HEK293 (cell line): ENCODE measurements around the gene MAPKAPK5.

Experiments
- CTCF ChIA-PET: fragments of 350-600 bp; formaldehyde crosslinking; extraction: SDS; loops from one replicate; lab custom pipeline; 2021; ENCODE audit warnings: antibody characterized with exemption; lab: Yijun Ruan, JAX
- POLR2A ChIA-PET: fragments of 300-600 bp; formaldehyde crosslinking; extraction: SDS; loops from one replicate; lab custom pipeline; 2020; ENCODE audit warnings: antibody characterized with exemption, inconsistent platforms; lab: Yijun Ruan, JAX
- H3K27ac ChIP-seq: fragments of 200-500 bp; sonication (Bioruptor generic); 2 replicates; pipeline ENCODE4 v1.5.1; 2014; ENCODE audit warnings: low read depth, low read length, control low read depth, inconsistent platforms; ENCODE audit errors: extremely low read depth
- H3K36me3 ChIP-seq, 2 experiments: fragments of 200-500 bp in 1 of 2; sonication (Bioruptor generic) in 1 of 2; 1 replicate in 1 of 2; 2 replicates in 1 of 2; pipeline ENCODE4 v1.5.1; 2014 to 2017; ENCODE audit warnings: inconsistent platforms in 2 of 2, low read length in 2 of 2; ENCODE audit not compliant: control insufficient read depth in 2 of 2, insufficient read depth in 1 of 2
- H3K4me1 ChIP-seq: fragments of 200-500 bp; sonication (Bioruptor generic); 2 replicates; pipeline ENCODE4 v1.5.1; 2014; ENCODE audit warnings: mild to moderate bottlenecking, low read length, inconsistent platforms; ENCODE audit not compliant: control insufficient read depth, insufficient read depth
- H3K4me3 ChIP-seq: 2 replicates; pipeline ENCODE4 v1.5.1; 2011; ENCODE audit warnings: low read depth, mild to moderate bottlenecking, control low read depth, low read length, moderate library complexity
- H3K9me3 ChIP-seq: fragments of 200-500 bp; sonication (Bioruptor generic); 2 replicates; pipeline ENCODE4 v1.5.1; 2014; ENCODE audit warnings: low read depth, low read length, inconsistent platforms; ENCODE audit not compliant: control insufficient read depth, insufficient read depth
- EGR2 ChIP-seq: fragments of 450-650 bp; formaldehyde crosslinking; IDR thresholded peaks from 2 replicates; pipeline ENCODE4 v1.5.1; 2016; ENCODE audit warnings: low read depth, missing biosample characterization, missing genetic modification characterization
- OVOL3 ChIP-seq: fragments of 450-650 bp; formaldehyde crosslinking; IDR thresholded peaks from 2 replicates; pipeline ENCODE4 v1.5.1; 2016; ENCODE audit warnings: missing biosample characterization, missing genetic modification characterization
- ZBTB20 ChIP-seq: fragments of 450-650 bp; formaldehyde crosslinking; IDR thresholded peaks from 2 replicates; pipeline ENCODE4 v1.5.1; 2016; ENCODE audit warnings: missing biosample characterization, missing genetic modification characterization
- ZNF140 ChIP-seq: fragments of 450-650 bp; formaldehyde crosslinking; IDR thresholded peaks from 2 replicates; pipeline ENCODE4 v1.5.1; 2016; ENCODE audit warnings: missing biosample characterization, missing genetic modification characterization
- ZNF184 ChIP-seq: fragments of 450-650 bp; IDR thresholded peaks from 2 replicates; pipeline ENCODE4 v1.5.1; 2018; ENCODE audit warnings: missing biosample characterization, mild to moderate bottlenecking, missing genetic modification characterization
- ZNF211 ChIP-seq: fragments of 450-650 bp; formaldehyde crosslinking; IDR thresholded peaks from 2 replicates; pipeline ENCODE4 v1.5.1; 2016; ENCODE audit warnings: low read depth, missing biosample characterization, missing genetic modification characterization
- ZNF239 ChIP-seq: fragments of 450-650 bp; formaldehyde crosslinking; IDR thresholded peaks from 2 replicates; pipeline ENCODE4 v1.5.1; 2016; ENCODE audit warnings: missing biosample characterization, missing genetic modification characterization
- ZNF416 ChIP-seq: fragments of 450-650 bp; formaldehyde crosslinking; IDR thresholded peaks from 2 replicates; pipeline ENCODE4 v1.5.1; 2016; ENCODE audit warnings: missing biosample characterization, missing genetic modification characterization
- ZNF585B ChIP-seq: fragments of 450-650 bp; formaldehyde crosslinking; IDR thresholded peaks from 2 replicates; pipeline ENCODE4 v1.5.1; 2016; ENCODE audit warnings: missing biosample characterization, missing genetic modification characterization
- ZNF777 ChIP-seq: fragments of 450-650 bp; formaldehyde crosslinking; IDR thresholded peaks from 2 replicates; pipeline ENCODE4 v1.5.1; 2017; ENCODE audit warnings: missing biosample characterization, missing genetic modification characterization, borderline replicate concordance
- ZSCAN30 ChIP-seq: fragments of 450-650 bp; IDR thresholded peaks from 2 replicates; pipeline ENCODE4 v1.5.1; 2018; ENCODE audit warnings: missing biosample characterization, mild to moderate bottlenecking, missing genetic modification characterization, moderate library complexity
- ZXDB ChIP-seq: fragments of 450-650 bp; formaldehyde crosslinking; IDR thresholded peaks from 2 replicates; pipeline ENCODE4 v1.5.1; 2016; ENCODE audit warnings: missing biosample characterization, missing genetic modification characterization
- TF ChIP-seq, protein P1 (sequence below): fragments of 450-650 bp; formaldehyde crosslinking; IDR thresholded peaks from 2 replicates; pipeline ENCODE4 v1.5.1; 2016; ENCODE audit warnings: missing biosample characterization, missing genetic modification characterization
- TF ChIP-seq, protein P2 (sequence below): fragments of 450-650 bp; formaldehyde crosslinking; IDR thresholded peaks from 2 replicates; pipeline ENCODE4; 2016; ENCODE audit warnings: missing biosample characterization, missing genetic modification characterization
- TF ChIP-seq, protein P3 (sequence below): fragments of 450-650 bp; formaldehyde crosslinking; IDR thresholded peaks from 2 replicates; pipeline ENCODE4 v1.5.1; 2017; ENCODE audit warnings: missing biosample characterization, missing genetic modification characterization
- TF ChIP-seq, protein P4 (sequence below): fragments of 450-650 bp; formaldehyde crosslinking; IDR thresholded peaks from 2 replicates; pipeline ENCODE4 v1.5.1; 2017; ENCODE audit warnings: missing biosample characterization, missing genetic modification characterization
- TF ChIP-seq, protein P5 (sequence below): fragments of 450-650 bp; formaldehyde crosslinking; IDR thresholded peaks from 2 replicates; pipeline ENCODE4 v1.5.1; 2016; ENCODE audit warnings: missing biosample characterization, missing genetic modification characterization
- TF ChIP-seq, protein P6 (sequence below): fragments of 450-650 bp; formaldehyde crosslinking; IDR thresholded peaks from 2 replicates; pipeline ENCODE4 v1.5.1; 2016; ENCODE audit warnings: missing biosample characterization, missing genetic modification characterization
- TF ChIP-seq, protein P7 (sequence below): fragments of 450-650 bp; formaldehyde crosslinking; IDR thresholded peaks from 2 replicates; pipeline ENCODE4 v1.5.1; 2016; ENCODE audit warnings: missing biosample characterization, missing genetic modification characterization

MAPKAPK5 gene

DNA sequence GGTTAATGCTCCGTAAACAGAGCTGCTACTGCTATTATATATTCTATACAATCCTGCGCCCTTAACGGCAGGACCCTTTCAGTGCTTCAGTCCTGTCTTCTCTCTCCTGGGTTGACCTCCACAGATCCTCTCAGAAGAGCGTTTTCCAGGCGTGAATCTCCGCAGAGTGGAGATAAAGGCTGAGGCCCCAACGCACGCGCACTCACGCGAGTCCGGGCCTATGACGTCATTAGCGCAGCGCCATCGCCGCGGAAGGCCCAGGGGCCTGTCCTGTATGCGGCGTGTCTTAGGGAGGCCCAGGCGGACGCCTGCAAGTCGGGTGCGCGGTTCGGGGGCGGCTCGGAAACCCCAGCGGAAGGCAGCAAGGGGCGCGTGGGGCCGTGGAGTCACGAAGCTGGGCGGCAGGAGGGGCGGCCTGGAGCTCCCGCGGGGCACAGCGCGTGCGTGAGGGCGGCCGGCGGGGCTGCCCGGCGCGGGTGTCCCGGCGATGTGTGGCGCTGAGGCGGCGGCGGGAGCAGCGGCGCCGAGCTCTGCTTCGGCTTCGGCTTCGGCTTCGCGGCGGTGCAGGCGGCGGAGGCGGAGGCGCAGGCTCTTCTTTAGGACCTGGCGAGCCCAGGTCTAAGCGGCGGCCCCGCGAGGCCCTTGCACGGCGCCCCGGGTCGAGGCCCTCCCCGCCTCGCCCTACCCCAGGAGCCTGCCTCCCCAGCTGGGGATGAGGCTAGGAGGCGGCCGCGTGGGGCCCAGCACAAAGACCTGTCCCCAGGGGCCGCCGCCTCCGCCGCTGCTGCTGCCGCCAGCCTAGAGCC, at the start of gene MAPKAPK5 (continued):
- TF ChIP-seq, protein P1, sequence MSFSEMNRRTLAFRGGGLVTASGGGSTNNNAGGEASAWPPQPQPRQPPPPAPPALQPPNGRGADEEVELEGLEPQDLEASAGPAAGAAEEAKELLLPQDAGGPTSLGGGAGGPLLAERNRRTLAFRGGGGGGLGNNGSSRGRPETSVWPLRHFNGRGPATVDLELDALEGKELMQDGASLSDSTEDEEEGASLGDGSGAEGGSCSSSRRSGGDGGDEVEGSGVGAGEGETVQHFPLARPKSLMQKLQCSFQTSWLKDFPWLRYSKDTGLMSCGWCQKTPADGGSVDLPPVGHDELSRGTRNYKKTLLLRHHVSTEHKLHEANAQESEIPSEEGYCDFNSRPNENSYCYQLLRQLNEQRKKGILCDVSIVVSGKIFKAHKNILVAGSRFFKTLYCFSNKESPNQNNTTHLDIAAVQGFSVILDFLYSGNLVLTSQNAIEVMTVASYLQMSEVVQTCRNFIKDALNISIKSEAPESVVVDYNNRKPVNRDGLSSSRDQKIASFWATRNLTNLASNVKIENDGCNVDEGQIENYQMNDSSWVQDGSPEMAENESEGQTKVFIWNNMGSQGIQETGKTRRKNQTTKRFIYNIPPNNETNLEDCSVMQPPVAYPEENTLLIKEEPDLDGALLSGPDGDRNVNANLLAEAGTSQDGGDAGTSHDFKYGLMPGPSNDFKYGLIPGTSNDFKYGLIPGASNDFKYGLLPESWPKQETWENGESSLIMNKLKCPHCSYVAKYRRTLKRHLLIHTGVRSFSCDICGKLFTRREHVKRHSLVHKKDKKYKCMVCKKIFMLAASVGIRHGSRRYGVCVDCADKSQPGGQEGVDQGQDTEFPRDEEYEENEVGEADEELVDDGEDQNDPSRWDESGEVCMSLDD (tag by site-specific recombination): peak; percentile 36; the same call in 1 of the 2 replicates
- TF ChIP-seq ZSCAN30 (tag by site-specific recombination) (no peak; the same call in 1 of the 2 replicates), ZBTB20 (tag by site-specific recombination) (0 out of 2 replicates have a peak, but pooled peaks have one; percentile 11), ZNF140 (tag by site-specific recombination) (no peak), ZXDB (tag by site-specific recombination) (peak; percentile 94), OVOL3 (tag by site-specific recombination) (peak; percentile 25; the same call in 1 of the 2 replicates)
- TF ChIP-seq, protein P2, sequence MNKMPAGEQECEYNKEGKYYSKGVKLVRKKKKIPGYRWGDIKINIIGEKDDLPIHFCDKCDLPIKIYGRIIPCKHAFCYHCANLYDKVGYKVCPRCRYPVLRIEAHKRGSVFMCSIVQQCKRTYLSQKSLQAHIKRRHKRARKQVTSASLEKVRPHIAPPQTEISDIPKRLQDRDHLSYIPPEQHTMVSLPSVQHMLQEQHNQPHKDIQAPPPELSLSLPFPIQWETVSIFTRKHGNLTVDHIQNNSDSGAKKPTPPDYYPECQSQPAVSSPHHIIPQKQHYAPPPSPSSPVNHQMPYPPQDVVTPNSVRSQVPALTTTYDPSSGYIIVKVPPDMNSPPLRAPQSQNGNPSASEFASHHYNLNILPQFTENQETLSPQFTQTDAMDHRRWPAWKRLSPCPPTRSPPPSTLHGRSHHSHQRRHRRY (tag by site-specific recombination): no peak
- TF ChIP-seq, protein P3, sequence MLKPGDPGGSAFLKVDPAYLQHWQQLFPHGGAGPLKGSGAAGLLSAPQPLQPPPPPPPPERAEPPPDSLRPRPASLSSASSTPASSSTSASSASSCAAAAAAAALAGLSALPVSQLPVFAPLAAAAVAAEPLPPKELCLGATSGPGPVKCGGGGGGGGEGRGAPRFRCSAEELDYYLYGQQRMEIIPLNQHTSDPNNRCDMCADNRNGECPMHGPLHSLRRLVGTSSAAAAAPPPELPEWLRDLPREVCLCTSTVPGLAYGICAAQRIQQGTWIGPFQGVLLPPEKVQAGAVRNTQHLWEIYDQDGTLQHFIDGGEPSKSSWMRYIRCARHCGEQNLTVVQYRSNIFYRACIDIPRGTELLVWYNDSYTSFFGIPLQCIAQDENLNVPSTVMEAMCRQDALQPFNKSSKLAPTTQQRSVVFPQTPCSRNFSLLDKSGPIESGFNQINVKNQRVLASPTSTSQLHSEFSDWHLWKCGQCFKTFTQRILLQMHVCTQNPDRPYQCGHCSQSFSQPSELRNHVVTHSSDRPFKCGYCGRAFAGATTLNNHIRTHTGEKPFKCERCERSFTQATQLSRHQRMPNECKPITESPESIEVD (tag by site-specific recombination): peak; percentile 10; the same call in 1 of the 2 replicates

DNA sequence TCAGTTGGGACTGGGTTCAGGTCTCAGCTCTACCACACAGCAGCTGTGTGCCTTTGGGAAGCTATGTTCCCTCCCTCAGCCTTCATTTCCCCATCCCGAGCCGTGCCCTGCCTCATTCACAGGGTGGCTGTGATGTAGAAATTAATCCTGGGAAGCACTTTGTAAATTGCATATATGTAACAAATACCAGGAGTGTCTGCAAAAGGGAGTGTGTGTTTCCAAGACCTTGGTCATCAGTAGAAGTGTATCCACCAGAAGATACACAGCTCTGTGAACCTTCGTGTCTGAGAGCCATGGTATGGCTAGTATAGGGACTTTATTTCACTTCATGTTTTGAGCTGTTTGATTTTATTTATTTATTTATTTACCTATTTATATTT, 49.2 kb upstream of the MAPKAPK5 start:
- Histone ChIP-seq H3K4me1 (no peaks in the 10 kb centered on the region), H3K27ac (no peak overlapping the region), H3K4me3 (no peak overlapping the region), H3K36me3 (peaks cover 18 to 64% of the 10 kb centered on the region in 2 experiments), H3K9me3 (no peaks in the 10 kb centered on the region)
- ChIA-PET CTCF (interaction anchor here (0.7 to 1.1 kb wide), 2 partner anchors 16 to 20 kb away, joined by 3 read pairs; no protein-coding TSS in a partner anchor), POLR2A (no interaction called here)
- TF ChIP-seq, protein P4, sequence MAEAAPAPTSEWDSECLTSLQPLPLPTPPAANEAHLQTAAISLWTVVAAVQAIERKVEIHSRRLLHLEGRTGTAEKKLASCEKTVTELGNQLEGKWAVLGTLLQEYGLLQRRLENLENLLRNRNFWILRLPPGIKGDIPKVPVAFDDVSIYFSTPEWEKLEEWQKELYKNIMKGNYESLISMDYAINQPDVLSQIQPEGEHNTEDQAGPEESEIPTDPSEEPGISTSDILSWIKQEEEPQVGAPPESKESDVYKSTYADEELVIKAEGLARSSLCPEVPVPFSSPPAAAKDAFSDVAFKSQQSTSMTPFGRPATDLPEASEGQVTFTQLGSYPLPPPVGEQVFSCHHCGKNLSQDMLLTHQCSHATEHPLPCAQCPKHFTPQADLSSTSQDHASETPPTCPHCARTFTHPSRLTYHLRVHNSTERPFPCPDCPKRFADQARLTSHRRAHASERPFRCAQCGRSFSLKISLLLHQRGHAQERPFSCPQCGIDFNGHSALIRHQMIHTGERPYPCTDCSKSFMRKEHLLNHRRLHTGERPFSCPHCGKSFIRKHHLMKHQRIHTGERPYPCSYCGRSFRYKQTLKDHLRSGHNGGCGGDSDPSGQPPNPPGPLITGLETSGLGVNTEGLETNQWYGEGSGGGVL (tag by site-specific recombination): no peak
- TF ChIP-seq EGR2 (tag by site-specific recombination) (no peak), ZNF184 (tag by site-specific recombination) (no peak), ZXDB (tag by site-specific recombination) (no peak), ZNF211 (no peak), ZNF585B (tag by site-specific recombination) (no peak), ZNF239 (tag by site-specific recombination) (no peak), ZNF416 (no peak), ZNF140 (tag by site-specific recombination) (no peak), ZNF777 (tag by site-specific recombination) (no peak)
- TF ChIP-seq, protein P5, sequence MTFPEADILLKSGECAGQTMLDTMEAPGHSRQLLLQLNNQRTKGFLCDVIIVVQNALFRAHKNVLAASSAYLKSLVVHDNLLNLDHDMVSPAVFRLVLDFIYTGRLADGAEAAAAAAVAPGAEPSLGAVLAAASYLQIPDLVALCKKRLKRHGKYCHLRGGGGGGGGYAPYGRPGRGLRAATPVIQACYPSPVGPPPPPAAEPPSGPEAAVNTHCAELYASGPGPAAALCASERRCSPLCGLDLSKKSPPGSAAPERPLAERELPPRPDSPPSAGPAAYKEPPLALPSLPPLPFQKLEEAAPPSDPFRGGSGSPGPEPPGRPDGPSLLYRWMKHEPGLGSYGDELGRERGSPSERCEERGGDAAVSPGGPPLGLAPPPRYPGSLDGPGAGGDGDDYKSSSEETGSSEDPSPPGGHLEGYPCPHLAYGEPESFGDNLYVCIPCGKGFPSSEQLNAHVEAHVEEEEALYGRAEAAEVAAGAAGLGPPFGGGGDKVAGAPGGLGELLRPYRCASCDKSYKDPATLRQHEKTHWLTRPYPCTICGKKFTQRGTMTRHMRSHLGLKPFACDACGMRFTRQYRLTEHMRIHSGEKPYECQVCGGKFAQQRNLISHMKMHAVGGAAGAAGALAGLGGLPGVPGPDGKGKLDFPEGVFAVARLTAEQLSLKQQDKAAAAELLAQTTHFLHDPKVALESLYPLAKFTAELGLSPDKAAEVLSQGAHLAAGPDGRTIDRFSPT: no peak
- TF ChIP-seq, protein P6, sequence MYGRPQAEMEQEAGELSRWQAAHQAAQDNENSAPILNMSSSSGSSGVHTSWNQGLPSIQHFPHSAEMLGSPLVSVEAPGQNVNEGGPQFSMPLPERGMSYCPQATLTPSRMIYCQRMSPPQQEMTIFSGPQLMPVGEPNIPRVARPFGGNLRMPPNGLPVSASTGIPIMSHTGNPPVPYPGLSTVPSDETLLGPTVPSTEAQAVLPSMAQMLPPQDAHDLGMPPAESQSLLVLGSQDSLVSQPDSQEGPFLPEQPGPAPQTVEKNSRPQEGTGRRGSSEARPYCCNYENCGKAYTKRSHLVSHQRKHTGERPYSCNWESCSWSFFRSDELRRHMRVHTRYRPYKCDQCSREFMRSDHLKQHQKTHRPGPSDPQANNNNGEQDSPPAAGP (tag by site-specific recombination): no peak
- TF ChIP-seq, protein P7, sequence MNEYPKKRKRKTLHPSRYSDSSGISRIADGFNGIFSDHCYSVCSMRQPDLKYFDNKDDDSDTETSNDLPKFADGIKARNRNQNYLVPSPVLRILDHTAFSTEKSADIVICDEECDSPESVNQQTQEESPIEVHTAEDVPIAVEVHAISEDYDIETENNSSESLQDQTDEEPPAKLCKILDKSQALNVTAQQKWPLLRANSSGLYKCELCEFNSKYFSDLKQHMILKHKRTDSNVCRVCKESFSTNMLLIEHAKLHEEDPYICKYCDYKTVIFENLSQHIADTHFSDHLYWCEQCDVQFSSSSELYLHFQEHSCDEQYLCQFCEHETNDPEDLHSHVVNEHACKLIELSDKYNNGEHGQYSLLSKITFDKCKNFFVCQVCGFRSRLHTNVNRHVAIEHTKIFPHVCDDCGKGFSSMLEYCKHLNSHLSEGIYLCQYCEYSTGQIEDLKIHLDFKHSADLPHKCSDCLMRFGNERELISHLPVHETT (tag by site-specific recombination): no peak
